Loucy (cell line): ENCODE results near the gene KRT35.

Experiments
- H2AFZ ChIP-seq: fragments of 200-600 bp; sonication (generic); 2 replicates; pipeline ENCODE4 v1.6.0; 2016; ENCODE audit warnings: antibody characterized with exemption, mild to moderate bottlenecking, low read length, moderate library complexity
- H3F3A ChIP-seq: fragments of 200-600 bp; 2 replicates; pipeline ENCODE4 v1.6.0; 2016; ENCODE audit warnings: antibody characterized with exemption, low read depth, mild to moderate bottlenecking
- H3K27me3 ChIP-seq: fragments of 200-600 bp; sonication (generic); 2 replicates; pipeline ENCODE4 v1.6.1; 2014; ENCODE audit warnings: low read length, mild to moderate bottlenecking; ENCODE audit not compliant: insufficient read depth, poor library complexity, severe bottlenecking
- H3K36me3 ChIP-seq: fragments of 200-600 bp; sonication (generic); 2 replicates; pipeline ENCODE4 v1.6.1; 2016; ENCODE audit warnings: low read length; ENCODE audit not compliant: insufficient read depth
- H3K4me1 ChIP-seq: fragments of 200-600 bp; sonication (generic); 2 replicates; pipeline ENCODE4 v1.5.1; 2014; ENCODE audit warnings: low read length, mild to moderate bottlenecking; ENCODE audit not compliant: insufficient read depth, poor library complexity, severe bottlenecking
- H3K4me2 ChIP-seq: fragments of 200-600 bp; sonication (generic); 2 replicates; pipeline ENCODE4 v1.6.0; 2014; ENCODE audit warnings: antibody characterized with exemption, low read length, low read depth, mild to moderate bottlenecking; ENCODE audit not compliant: poor library complexity, severe bottlenecking
- H3K4me3 ChIP-seq: fragments of 200-600 bp; sonication (generic); 2 replicates; pipeline ENCODE4 v1.5.1; 2014; ENCODE audit warnings: low read length, mild to moderate bottlenecking, mixed read lengths; ENCODE audit not compliant: poor library complexity, severe bottlenecking
- H3K79me2 ChIP-seq: fragments of 200-600 bp; sonication (generic); 2 replicates; pipeline ENCODE4 v1.6.1; 2014; ENCODE audit warnings: low read length; ENCODE audit not compliant: insufficient read depth
- H3K9ac ChIP-seq: fragments of 200-600 bp; sonication (generic); 2 replicates; pipeline ENCODE4 v1.6.0; 2014; ENCODE audit warnings: mild to moderate bottlenecking, low read depth, low read length, moderate library complexity; ENCODE audit not compliant: poor library complexity, severe bottlenecking
- H3K9me2 ChIP-seq: fragments of 200-600 bp; sonication (generic); replicated peaks from 2 replicates; pipeline ENCODE4 v1.6.1; 2016; ENCODE audit warnings: low read depth, low read length, mixed read lengths
- H3K9me3 ChIP-seq: fragments of 200-600 bp; sonication (generic); 2 replicates; pipeline ENCODE4 v1.6.1; 2014; ENCODE audit warnings: mild to moderate bottlenecking, antibody characterized with exemption, low read length, low read depth; ENCODE audit not compliant: insufficient read depth
- H4K20me1 ChIP-seq: fragments of 200-600 bp; sonication (generic); 2 replicates; pipeline ENCODE4 v1.6.0; 2014; ENCODE audit warnings: antibody characterized with exemption, low read length, mild to moderate bottlenecking; ENCODE audit not compliant: insufficient read depth, poor library complexity, severe bottlenecking
- CTCF ChIP-seq: fragments of 200-600 bp; sonication (generic); conservative IDR thresholded peaks from 2 replicates; pipeline ENCODE4 v1.5.1; 2014; ENCODE audit warnings: mild to moderate bottlenecking, antibody characterized with exemption, low read length
- EZH2phosphoT487 ChIP-seq: fragments of 200-600 bp; IDR thresholded peaks from 2 replicates; pipeline ENCODE4 v1.6.1; 2018; ENCODE audit warnings: antibody characterized with exemption, mild to moderate bottlenecking, moderate library complexity, borderline replicate concordance

Gene KRT35

GRCh38 chr17:41521574-41522261 lies 40.8 kb upstream of the KRT35 start:
- no peak overlapping the region for H2AFZ ChIP-seq
- no peaks in the 10 kb centered on the region for H3K79me2 ChIP-seq
- H3F3A ChIP-seq = no peaks in the 10 kb centered on the region
- H4K20me1 ChIP-seq = no peaks in the 10 kb centered on the region
- no peaks in the 10 kb centered on the region for H3K4me1 ChIP-seq
- no peaks in the 10 kb centered on the region for H3K9me2 ChIP-seq
- no peak overlapping the region for H3K4me3 ChIP-seq
- H3K9ac ChIP-seq = no peak overlapping the region
- no peak for TF ChIP-seq CTCF
- no peak for TF ChIP-seq EZH2phosphoT487
- no peaks in the 10 kb centered on the region for H3K36me3 ChIP-seq
- no peak overlapping the region for H3K4me2 ChIP-seq
- no peaks in the 10 kb centered on the region for H3K27me3 ChIP-seq
- H3K9me3 ChIP-seq = no peaks in the 10 kb centered on the region

GRCh38 chr17:41520821-41521521 lies 40.0 kb upstream of the KRT35 start:
- Histone ChIP-seq H4K20me1 (no peaks in the 10 kb centered on the region), H2AFZ (no peak overlapping the region), H3K9me2 (no peaks in the 10 kb centered on the region), H3K9me3 (no peaks in the 10 kb centered on the region), H3F3A (no peaks in the 10 kb centered on the region), H3K4me1 (no peaks in the 10 kb centered on the region), H3K4me3 (no peak overlapping the region), H3K9ac (no peak overlapping the region), H3K27me3 (no peaks in the 10 kb centered on the region), H3K4me2 (no peak overlapping the region), H3K36me3 (no peaks in the 10 kb centered on the region), H3K79me2 (no peaks in the 10 kb centered on the region)
- TF ChIP-seq CTCF (no peak), EZH2phosphoT487 (no peak)

- Histone ChIP-seq H3K9me2 (no peaks in the 10 kb centered on the region), H3K4me3 (no peak overlapping the region), H4K20me1 (no peaks in the 10 kb centered on the region), H3F3A (no peaks in the 10 kb centered on the region), H2AFZ (no peak overlapping the region), H3K9ac (no peak overlapping the region), H3K36me3 (no peaks in the 10 kb centered on the region), H3K4me2 (no peak overlapping the region), H3K4me1 (no peaks in the 10 kb centered on the region), H3K9me3 (no peaks in the 10 kb centered on the region), H3K27me3 (no peaks in the 10 kb centered on the region), H3K79me2 (no peaks in the 10 kb centered on the region)
- TF ChIP-seq EZH2phosphoT487 = no peak
- TF ChIP-seq CTCF = no peak
Observed at GRCh38 chr17:41519501-41520224, 38.7 kb upstream of the KRT35 start.
